Activated CD4-positive, alpha-beta T cell treated with anti-CD3 and anti-CD28 coated beads, Interleukin-2, amount 50 U/mL, for 16 hours (primary cell): Measurements from ENCODE around the gene KRTAP10-2.
"Not testable (repeated sequence)": the region's sequence is repeated elsewhere in the genome, so short reads cannot be mapped to it uniquely, and the experiment has no call there.

Source experiments
- DNase-seq: peaks from one replicate; pipeline ENCODE4 v3.0.0-alpha.2; 2020

KRTAP10-2 gene, protein sequence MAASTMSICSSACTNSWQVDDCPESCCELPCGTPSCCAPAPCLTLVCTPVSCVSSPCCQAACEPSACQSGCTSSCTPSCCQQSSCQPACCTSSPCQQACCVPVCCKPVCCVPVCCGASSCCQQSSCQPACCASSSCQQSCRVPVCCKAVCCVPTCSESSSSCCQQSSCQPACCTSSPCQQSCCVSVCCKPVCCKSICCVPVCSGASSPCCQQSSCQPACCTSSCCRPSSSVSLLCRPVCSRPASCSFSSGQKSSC

DNA sequence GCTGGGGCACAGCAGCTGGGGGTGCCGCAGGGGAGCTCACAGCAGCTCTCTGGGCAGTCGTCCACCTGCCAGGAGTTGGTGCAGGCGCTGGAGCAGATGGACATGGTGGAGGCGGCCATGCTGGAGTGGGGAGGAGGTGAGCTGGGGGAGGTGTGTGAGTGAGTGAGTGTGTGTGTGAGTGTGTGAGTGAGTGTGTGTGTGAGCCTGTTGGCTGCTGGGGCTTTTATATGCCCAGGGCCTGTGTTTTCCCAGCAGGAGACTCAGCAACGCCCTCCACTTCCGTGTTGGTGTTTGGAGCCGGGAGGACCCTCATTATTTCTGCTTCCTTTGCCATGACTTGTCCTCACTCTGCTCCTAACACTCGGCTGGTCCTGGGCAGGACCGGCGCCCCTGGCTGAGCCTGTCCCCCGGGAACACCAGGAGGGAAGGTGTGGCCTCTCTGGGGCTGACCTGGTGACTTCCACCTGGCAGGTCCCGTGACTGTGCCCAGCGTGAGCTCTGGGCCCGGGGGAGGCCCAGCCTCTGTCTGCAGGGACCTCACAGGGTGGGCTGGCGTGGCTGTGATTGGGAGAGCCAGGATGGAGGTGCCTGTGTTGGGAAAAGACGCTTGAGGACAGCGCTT lies at the start of gene KRTAP10-2:
KRTAP10-2 (minus strand) TSS at position 166 of the 622 bp plus-strand sequence; CDS start at position 119, 47 bp downstream.
- DNase-seq: no peak

DNA sequence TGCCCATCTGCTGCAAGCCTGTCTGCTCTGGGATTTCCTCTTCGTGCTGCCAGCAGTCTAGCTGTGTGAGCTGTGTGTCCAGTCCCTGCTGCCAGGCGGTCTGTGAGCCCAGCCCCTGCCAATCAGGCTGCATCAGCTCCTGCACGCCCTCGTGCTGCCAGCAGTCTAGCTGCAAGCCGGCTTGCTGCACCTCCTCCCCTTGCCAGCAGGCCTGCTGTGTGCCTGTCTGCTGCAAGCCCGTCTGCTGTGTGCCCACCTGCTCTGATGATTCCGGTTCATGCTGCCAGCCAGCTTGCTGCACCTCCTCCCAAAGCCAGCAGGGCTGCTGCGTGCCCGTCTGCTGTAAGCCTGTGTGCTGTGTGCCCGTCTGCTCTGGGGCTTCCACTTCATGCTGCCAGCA lies 49.8 kb upstream of the KRTAP10-2 start:
- not testable (repeated sequence) for DNase-seq

DNA sequence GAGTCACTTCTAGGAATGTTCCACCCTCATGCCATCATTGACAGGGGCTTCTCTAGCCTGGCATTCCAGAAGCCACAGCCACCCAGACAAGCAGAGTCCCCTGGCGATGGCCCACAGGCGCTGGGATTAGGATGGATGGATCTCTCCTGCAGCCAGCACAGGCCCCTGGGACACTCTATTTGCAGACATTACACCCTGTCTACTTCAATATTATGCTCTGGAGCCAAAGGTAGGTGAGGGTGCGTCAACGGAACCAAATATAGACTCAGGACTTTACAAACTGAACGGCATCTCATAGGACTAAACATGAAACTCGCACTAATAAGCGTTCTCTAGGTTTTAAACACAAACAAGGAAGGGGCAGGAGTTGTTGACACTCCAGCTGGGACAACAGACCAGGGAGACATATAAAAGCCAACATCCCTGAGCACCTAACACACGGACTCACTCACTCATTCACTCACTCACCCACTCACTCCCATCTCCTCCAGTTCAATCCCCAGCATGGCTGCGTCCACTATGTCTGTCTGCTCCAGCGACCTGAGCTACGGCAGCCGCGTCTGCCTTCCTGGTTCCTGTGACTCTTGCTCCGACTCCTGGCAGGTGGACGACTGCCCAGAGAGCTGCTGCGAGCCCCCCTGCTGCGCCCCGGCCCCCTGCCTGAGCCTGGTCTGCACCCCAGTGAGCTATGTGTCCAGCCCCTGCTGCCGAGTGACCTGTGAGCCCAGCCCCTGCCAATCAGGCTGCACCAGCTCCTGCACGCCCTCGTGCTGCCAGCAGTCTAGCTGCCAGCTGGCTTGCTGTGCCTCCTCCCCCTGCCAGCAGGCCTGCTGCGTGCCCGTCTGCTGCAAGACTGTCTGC lies 49.0 kb upstream of the KRTAP10-2 start, which contains the start of gene KRTAP10-7:
KRTAP10-7 (plus strand) TSS at position 480 of the 861 bp plus-strand sequence; CDS start at position 505, 25 bp downstream.
- not testable (repeated sequence) for DNase-seq

DNA sequence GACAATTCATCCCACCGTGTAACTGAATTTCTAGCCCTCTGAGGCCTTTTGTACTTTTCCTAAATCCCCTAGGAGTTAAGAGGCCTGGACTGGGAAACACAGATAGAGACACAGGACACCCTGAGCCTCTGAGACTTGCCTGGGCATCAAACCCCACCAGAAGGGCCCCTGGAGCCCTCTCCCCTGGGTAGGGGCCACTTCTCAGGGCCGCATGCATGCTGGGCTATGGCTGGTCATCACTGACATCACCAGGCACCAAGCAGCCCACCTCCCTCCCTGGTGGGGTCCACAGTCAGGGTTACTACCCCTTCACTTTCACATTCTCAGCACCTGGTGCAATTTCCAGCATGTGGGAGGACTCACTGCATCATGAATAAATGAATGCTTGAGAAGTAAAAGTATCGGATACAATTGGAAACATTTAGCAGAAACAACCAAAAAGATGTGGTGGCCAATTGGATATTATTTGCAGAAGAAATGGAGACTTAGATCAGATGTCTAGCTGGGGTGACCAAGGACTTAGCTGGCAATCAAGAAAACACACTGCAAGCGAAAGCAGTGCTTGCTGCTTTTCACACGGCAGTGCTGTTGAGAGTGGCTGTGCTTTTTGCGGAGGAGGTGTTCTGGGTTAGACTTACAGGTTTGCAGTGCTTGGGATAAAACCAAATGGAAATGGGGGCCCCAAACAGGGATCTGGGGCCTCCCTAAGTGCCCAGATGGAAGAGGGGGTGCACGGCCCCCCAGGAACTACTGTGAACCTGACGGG lies 48.1 kb upstream of the KRTAP10-2 start:
- no peak for DNase-seq

DNA sequence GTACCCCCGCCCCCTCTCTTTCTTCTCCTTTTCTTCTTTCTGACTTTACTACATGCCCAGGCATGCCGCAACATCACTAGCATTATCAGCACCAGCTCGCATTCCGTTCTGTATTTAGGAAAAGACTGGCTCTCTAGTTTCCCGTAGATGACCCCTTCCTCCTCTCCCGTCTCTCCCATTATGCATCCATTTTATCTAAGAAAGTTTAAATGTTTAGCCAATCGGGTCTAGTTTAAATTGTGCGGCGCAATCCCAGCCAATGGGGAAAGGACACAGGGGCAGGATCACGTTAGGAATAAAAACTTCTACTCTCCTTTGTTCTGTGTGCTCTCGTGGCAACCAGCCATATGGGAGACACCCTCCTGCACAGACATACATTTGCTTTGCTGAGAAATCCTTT lies 46.8 kb upstream of the KRTAP10-2 start:
- no peak for DNase-seq

DNA sequence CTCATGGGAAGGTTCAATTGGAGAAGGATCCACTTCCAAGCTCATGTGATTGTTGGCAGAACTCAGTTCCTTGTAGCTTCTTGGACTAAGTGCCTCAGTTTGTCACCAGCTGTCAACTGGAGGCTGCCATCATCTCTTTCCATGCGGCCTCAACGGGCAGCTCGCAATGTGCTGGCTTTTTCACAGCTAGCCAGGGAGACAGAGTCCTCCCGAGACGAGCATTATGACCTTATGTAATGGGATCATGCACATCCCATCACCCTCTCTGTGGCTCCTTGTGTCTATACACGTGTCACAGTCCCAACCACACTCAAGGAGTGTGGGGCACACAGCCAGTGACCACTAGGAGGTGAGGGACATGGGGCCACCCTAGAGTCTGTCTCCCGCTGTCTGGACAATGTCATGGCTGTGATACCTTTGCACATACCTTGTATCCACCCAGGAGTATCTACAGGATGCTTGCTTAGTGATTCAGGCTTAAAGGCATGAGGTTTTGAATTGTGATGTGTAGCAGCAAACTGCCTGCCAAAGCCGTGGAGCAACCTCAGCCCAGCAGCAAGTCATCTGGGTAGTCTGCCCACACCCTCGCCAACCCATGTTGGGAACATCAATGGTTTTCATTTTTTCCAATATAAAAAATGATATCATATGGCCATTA lies 44.9 kb upstream of the KRTAP10-2 start:
- no peak for DNase-seq

DNA sequence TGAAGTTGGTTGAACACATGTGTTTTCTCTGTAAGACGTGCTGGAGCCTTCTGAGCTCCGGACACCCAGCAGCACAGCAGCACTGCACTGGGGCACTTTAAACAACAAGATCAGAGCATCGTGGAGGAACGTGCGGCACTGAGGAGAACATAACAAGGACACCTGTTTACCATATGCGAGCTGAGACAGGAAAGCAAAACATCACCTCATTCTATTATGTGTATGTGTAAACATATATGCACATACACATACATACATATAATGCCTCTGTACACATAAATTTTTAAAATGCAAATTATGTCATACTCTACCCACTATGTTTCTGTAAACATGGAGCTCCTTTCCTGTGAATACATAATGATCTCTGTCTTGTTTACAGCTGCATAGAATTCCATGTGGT lies 44.2 kb upstream of the KRTAP10-2 start:
- no peak for DNase-seq

DNA sequence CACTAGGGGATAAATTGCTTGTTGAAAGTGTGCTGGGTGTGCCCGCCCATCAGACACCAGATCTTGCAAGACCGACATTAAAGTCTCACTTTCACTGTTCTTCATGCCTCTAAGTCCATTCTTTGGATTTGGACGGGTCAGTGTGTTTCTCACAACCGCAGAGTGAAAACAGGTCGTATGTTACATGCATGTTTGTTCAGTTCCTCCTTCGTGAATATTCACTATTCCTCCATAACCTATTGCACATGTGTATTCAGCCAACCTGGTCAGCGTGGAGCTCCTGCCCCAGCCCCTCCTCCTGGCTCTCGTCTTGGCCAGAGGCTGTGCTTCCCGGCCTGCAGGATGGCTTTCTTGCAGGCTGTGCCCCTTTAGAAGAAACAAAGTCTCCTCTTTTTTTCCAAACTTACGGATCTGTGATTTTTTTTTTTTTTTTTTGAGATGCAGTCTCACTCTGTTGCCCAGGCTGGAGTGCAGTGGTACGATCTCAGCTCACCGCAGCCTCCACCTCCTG lies 43.2 kb upstream of the KRTAP10-2 start:
- no peak for DNase-seq

DNA sequence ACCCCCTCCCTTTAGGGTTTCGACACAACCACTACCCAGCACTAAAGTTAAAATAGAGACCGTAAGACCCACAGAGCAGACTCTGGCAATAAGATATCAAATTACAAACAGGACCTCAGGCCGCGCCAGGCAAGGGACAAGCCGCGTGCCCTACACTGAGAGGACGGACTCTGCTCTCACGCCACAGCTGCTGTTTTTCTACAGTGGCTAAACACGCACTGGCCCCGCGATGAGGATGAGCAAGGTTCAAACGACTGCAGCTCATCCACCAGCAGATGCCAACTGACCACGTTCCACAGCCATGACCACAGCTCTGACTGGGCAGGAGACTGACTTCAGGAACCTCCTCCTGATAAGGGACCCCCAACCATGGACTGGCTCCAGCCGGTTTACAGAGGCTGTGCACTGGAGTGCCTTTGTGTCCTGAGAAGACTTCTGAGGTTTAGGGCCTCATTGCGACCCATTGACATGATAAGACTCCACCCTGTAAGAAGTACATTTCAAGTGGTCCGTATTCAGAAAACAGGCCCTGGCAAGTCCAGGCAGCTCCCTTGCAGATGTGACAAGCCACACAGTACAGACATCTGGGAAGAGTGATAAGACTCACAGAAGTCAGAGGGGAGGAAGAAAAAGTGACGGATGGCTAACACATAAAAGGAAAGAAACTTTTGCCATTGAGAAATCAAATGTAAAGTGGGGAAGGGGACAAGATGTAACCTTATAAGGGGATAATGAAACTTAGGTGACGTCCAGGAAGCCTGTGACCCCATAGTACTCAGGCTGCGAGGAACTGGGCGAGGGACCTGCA lies 42.5 kb upstream of the KRTAP10-2 start:
- no peak for DNase-seq

DNA sequence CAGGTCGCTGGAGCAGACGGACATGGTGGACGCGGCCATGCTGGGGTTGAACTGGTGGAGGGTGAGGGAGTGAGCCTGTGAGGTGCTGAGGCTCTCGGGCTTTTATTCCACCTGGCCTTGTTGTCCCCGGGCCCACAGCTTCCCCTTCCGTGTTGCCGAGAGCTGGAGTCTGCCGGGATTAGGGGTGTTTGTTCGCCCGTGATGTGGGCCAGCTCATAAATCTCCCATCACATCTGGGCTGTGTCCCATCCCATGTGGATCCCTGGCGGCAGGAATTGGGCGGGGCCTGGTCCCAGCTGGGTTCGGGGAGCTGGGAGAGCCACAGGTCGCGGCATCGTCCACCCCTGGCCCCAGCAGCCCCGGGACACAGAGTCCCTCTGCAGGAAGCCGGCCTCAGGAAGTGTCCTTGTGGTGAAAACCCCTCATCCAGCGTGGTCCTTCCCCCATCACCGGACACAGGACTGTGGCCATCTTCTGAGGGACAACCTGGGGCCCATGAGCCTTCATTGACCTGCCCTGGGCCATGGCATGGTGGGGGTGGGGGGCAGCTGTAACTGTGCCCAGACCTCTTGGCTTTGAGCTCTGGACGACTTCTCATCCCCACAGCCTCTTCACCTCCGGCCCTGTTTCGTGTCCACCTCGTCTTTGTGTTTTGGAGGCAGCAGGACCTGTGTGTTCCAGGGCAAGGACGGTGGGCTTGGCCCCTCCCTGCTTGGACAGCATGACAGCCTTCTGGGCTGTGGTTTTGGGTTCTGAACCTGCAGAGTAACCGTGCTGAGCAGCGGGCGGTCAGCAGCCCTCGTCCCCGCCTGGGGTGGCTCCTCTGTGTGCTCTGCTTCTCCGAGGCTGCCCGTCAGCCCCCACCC lies 41.4 kb upstream of the KRTAP10-2 start, which contains the start of gene KRTAP10-6:
KRTAP10-6 (minus strand) TSS at position 60 of the 866 bp plus-strand sequence; CDS start at position 39, 21 bp downstream.
- no peak for DNase-seq

DNA sequence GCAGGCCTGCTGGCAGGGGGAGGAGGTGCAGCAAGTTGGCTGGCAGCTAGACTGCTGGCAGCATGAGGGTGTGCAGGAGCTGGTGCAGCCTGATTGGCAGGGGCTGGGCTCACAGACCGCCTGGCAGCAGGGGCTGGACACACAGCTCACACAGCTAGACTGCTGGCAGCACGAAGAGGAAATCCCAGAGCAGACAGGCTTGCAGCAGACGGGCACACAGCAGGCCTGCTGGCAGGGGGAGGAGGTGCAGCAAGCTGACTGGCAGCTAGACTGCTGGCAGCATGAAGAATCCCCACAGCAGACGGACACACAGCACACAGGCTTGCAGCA lies 40.5 kb upstream of the KRTAP10-2 start:
- not testable (repeated sequence) for DNase-seq

DNA sequence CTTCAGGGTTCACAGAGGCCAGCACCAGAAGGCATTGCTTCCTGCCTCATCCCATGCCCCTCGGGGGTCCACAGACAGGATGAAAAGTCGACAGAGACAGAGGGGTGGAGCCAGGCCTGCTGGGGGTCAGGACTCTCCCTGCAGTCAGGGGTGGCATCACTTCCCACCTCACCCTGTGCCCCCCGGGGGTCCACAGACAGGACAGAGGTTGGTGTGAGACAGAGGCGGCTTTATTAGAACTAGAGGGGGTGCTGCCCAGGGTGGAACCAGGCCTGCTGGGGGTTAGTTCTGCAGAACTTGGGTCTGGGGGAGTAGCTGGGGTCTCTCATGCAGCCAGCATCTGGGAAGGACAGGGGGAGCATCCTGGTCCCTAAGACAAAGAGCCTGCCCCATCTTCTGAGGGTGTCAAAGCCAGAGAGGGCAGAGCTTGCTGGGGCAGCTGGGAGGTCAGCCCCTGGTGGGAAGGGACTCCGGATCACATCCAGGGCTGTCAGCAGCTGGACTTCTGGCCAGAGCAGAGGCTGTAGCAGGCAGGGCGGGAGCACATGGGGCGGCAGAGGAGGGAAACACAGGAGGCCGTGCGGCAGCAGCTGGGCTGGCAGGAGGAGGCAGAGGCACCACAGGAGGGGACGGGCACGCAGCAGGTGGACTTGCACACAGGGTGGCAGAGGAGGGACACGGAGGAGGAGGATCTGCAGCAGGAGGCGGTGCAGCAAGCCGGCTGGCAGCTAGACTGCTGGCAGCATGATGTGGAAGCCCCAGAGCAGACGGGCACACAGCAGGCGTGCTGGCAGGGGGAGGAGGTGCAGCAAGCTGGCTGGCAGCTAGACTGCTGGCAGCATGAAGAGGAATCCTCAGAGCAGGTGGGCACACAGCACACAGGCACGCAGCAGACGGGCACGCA lies 39.8 kb upstream of the KRTAP10-2 start:
- not testable (repeated sequence) for DNase-seq

DNA sequence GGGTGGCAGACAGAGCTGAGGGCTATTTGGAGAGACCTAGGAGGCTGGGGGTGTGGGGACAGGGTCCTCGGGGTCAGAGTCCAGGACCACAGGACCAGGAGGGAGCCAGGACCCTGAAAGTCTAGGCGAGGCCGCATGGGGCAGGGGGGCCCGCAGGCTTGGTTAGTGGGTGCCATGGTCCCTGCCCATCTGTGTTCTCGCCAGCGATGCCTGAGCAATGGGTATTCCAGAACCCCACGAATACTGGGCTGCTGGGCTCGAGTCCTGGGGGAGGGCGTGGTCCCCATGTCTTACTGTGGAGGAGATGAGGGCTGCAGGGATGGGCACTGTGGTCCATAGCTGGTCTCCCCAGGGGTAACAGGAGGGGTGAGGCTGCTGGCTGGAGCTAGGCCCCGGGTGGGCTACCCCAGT lies 39.0 kb upstream of the KRTAP10-2 start:
- no peak for DNase-seq

DNA sequence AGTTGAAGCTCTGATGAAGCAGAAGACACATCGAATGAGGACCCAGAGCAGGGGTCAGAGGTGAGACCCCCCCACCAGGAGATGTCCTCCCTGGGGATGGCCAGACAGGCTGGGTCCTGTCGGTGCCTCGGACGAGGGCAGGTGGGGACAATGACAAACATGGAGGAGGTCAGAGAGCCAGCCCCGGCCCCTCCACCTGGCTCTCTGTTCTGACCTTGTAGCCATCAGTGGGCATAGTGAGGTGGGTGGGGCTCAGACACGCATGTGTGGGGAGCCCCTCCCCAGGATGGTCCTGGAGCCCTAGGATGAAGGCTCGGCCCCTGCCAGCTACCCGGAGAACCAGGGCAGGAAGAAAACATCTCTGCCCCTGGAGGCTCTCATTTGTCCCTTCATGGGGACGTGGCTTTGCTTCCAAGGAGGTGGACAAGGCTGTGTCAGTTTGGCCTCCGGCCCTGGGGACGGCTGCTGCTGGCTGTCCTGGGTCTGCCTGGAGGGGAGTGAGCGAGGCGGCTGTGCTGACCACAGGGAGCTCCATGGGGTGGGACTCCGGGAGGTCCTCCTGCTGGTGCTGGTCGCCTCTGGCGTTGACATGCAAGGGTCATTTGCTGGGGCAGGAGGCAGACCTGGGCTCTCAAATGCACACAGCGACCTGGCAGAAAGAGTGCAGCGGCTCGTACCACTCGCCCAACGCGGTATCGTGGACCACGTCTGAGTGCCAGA lies 38.4 kb upstream of the KRTAP10-2 start:
- no peak for DNase-seq

DNA sequence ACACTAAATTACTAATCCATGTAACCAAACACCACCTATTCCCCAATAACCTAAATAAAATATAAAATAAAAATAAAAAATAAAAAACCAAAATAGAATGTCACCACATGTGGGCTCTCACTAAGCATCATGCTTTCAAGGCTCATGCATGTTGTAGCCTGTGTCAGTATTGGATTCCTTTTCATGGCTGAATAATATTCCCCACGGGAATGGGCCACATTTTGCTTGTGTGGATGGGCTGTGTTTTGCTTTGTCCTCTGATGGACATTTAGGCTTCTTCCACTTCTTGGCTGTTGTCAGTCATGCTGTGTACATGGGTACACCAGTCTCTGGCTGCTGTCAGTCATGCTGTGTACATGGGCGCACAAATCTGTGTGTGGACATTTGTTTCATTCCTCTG lies 37.8 kb upstream of the KRTAP10-2 start:
- DNase-seq: no peak

DNA sequence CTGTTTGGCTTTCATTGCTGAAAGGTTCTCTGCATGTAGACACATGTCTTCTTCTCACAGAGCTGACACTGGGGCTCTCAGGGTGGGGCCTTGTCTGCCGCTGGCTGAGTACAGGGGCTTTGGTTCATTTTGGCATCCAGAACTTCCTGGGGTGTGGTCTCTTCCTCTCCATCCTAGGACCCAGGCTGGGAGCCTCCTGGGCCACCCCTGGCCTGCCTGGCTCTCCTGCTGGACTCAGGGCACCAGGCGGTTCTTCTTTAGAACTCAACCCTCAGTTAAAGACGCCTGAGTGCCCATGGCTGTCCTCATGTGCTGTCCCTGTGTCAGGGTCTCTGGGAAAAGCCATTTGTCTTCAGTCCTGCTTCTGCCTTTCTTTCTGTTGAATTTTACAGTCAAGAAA lies 34.6 kb upstream of the KRTAP10-2 start:
- DNase-seq: no peak

DNA sequence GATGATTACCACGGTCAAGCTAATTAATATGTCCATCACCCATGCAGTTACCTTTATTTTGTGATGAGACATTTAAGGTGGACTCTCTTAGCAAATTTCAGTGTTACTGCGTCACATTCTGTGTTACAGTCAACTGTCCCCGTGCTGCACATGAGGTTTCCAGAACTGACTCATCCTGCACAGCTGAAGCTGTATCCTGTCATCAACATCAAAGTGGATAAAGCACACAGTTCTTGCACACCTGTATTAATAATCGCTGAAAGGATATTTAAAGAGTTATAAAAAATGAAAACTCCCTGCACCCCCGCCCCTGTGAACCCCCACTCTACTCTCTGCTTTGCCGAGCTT lies 32.5 kb upstream of the KRTAP10-2 start:
- DNase-seq: peak; percentile 41

DNA sequence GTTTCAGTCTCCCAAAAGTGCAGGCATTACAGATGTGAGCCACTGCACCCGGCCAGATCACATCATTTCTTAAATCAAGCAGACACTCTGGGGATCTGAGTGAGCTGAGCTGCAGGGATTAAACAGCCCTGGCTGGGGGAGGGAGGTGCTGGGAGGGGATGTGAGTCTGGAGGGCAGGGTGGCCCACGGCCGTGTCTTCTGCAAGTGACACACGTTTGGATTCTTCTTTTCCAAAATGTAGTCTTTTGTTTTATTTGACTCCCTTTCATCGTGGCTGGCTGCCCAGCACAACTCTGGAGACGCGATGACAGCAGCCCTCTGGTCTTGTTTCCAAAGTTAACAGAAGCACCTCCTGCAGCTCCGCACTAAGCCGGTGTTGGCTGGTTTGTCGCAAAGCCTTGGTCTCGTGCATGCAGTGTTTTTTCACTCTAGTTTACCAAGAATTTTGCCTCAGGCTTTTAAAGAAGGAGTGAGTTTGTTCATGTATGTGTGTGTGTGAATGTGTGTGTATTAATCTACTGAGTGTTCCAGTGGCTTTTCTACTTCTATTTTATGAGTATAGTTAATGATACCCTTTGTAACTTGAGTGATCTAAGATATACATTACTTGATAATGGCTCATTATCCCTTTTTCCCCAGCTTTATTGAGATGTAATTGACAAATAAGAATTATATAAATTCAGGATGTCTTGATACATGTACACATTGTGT lies 31.9 kb upstream of the KRTAP10-2 start:
- DNase-seq: no peak
